Stomach (tissue), 9 donors: Measurements from ENCODE around the gene GIPC3. TPM values are rescaled to one million over a fixed set of nuclear protein-coding genes. Genes with fewer than 3 reads are reported as not detected.

Experiments used
- DNase-seq, 2 donors: peaks; one replicate each; pipeline versions ENCODE4 v3.0.0 to v3.0.0-alpha.2; 2013 to 2019
- H3K27ac ChIP-seq, 5 donors: fragments of 200-600 bp in 4 of 5; sonication (generic) in 4 of 5; one replicate each; pipeline ENCODE4 v1.5.1; 2013 to 2019; ENCODE audit warnings: mild to moderate bottlenecking in 1 of 5, moderate library complexity in 1 of 5
- H3K27me3 ChIP-seq, 3 donors: fragments of 200-600 bp; sonication (generic); one replicate each; pipeline ENCODE4 v1.5.1; 2017 to 2019; ENCODE audit warnings: mixed run types in 1 of 3
- H3K36me3 ChIP-seq, 4 donors: fragments of 200-600 bp; sonication (generic); 1 replicate in 3 of 4; 2 replicates in 1 of 4; pipeline ENCODE4 v1.5.1; 2016 to 2019
- H3K4me1 ChIP-seq, 4 donors: fragments of 200-600 bp; sonication (generic); one replicate each; pipeline ENCODE4 v1.5.1; 2016 to 2019
- H3K4me3 ChIP-seq, 4 donors: fragments of 200-600 bp; sonication (generic) in 3 of 4; one replicate each; pipeline ENCODE4 v1.5.1; 2016 to 2019; ENCODE audit warnings: mild to moderate bottlenecking in 1 of 4
- H3K9me3 ChIP-seq, 4 donors: fragments of 200-600 bp; sonication (generic); one replicate each; pipeline ENCODE4 v1.5.1; 2016 to 2019
- CTCF ChIP-seq, 7 experiments: fragments of 450-650 bp in 4 of 7; fragments of 200-600 bp in 3 of 7; sonication (generic) in 3 of 7; IDR thresholded peaks; one replicate each; pipeline ENCODE4 v1.5.1; 2016 to 2019; ENCODE audit warnings: antibody characterized with exemption in 7 of 7, control low read depth in 2 of 7, mild to moderate bottlenecking in 1 of 7
- EP300 ChIP-seq: sonication (generic); formaldehyde crosslinking; IDR thresholded peaks from one replicate; pipeline ENCODE4 v1.6.1; 2017; ENCODE audit warnings: antibody characterized with exemption
- POLR2A ChIP-seq, 4 donors: fragments of 450-650 bp; IDR thresholded peaks; one replicate each; pipeline ENCODE4 v1.6.1; 2016; ENCODE audit warnings: antibody characterized with exemption in 4 of 4, control low read depth in 2 of 4, mild to moderate bottlenecking in 1 of 4, moderate library complexity in 1 of 4
- POLR2AphosphoS5 ChIP-seq, 3 donors: sonication (generic); formaldehyde crosslinking; IDR thresholded peaks; one replicate each; pipeline ENCODE4 v1.6.1; 2016; ENCODE audit warnings: antibody characterized with exemption in 3 of 3
- WGBS, 5 donors: extraction: QIAGEN DNeasy Blood & Tissue Kit in 3 of 5; methylation state at CpG; one replicate each; pipeline versions ENCODE4 v1.1.5 to v1.1.7; 2013 to 2018; 5-methylcytosine and 5-hydroxymethylcytosine counted together
- intact Hi-C: fragments of 100-400 bp; cut with DNase I; formaldehyde crosslinking; loops from one replicate; pipeline ENCODE4 v1.15.1; 2023; ENCODE audit warnings: low total_unique reads
- polyA plus RNA-seq, 3 donors: library from polyadenylated mRNA; stranded (reverse); fragments of 200-250 nt; gene quantifications; one replicate each; pipeline ENCODE4 v1.2.3, GENCODE V29; 2013
- total RNA-seq, 5 donors: library from RNA; depleted of rRNA; stranded (reverse); fragments of >200 nt; gene quantifications; one replicate each; pipeline versions ENCODE4 v1.1.0 to v1.2.3, GENCODE V29; 2014 to 2016
- donor health status: healthy with polysubstance abuse.
- donor health status: Bipolar disorder and iron deficiency.
- donor health status: healthy.

The GIPC3 gene
- total and polyA plus RNA-seq, 8 donors = 0.75 to 2.9 (median 1.5) TPM; not detected in 4

GRCh38 chr19:3570606-3571011 is 14.7 kb upstream of the GIPC3 start:
- intact Hi-C loops = no loop called here
- TF ChIP-seq EP300 = no peak
- TF ChIP-seq POLR2AphosphoS5 (IDR thresholded peaks at IDR 0.05) = no peak
- no peak for TF ChIP-seq CTCF (IDR thresholded peaks at IDR 0.05)
- no peak for TF ChIP-seq POLR2A (IDR thresholded peaks at IDR 0.05)
- Histone ChIP-seq H3K9me3 (no peaks in the 10 kb centered on the region), H3K27me3 (no peaks in the 10 kb centered on the region), H3K4me3 (no peak overlapping the region), H3K4me1 (peaks cover 15 to 36% (median 25%) of the 10 kb centered on the region in 4 donors), H3K27ac (no peak overlapping the region), H3K36me3 (peaks cover 0 to 13% (median 11%) of the 10 kb centered on the region in 4 donors)
- DNase-seq = no peak
- 79 to 87% (median 84%) methylated on average over 7 of the region's 7 CpGs for WGBS, 5 donors

- DNase-seq = peak; percentile 100
- peak overlapping the region; percentile 47 to 93 (median 87) for H3K27ac ChIP-seq
- peaks cover 23 to 51% (median 39%) of the 10 kb centered on the region in 4 donors for H3K4me1 ChIP-seq
- WGBS, 5 donors = 2 to 14% (median 3%) methylated on average over 7 to 48 of the region's 48 CpGs
- no peaks in the 10 kb centered on the region for H3K9me3 ChIP-seq
- H3K27me3 ChIP-seq = no peaks in the 10 kb centered on the region
- peak overlapping the region; percentile 89 to 97 (median 91) for H3K4me3 ChIP-seq
- H3K36me3 ChIP-seq = peaks cover 0 to 24% (median 11%) of the 10 kb centered on the region in 4 donors
- intact Hi-C loops = no loop called here
- TF ChIP-seq CTCF (IDR thresholded peaks at IDR 0.05) = no peak
- peak in 1 of 3 donors; percentile 69 for TF ChIP-seq POLR2AphosphoS5 (IDR thresholded peaks at IDR 0.05)
Measured at GRCh38 chr19:3572132-3572854, 13.0 kb upstream of the GIPC3 start.

GRCh38 chr19:3572855-3573161 is 12.5 kb upstream of the GIPC3 start, which contains the start of gene HMG20B:
TSS of gene HMG20B (plus strand) at chr19:3572944. CDS start at chr19:3573310, 366 bp downstream.
- TF ChIP-seq CTCF (IDR thresholded peaks at IDR 0.05) = no peak
- no peak for TF ChIP-seq EP300
- TF ChIP-seq POLR2A (IDR thresholded peaks at IDR 0.05) = no peak
- no peak for TF ChIP-seq POLR2AphosphoS5 (IDR thresholded peaks at IDR 0.05)
- Histone ChIP-seq H3K4me1 (peaks cover 23 to 51% (median 40%) of the 10 kb centered on the region in 4 donors), H3K27ac (peak within 1 kb of the TSS; percentile 81 to 93 (median 87)), H3K27me3 (no peaks in the 10 kb centered on the region), H3K4me3 (peak within 1 kb of the TSS; percentile 89 to 97 (median 91)), H3K9me3 (no peaks in the 10 kb centered on the region), H3K36me3 (peaks cover 0 to 24% (median 14%) of the 10 kb centered on the region in 4 donors)
- WGBS, 5 donors = 0 to 1% (median 0%) methylated on average over 18 to 30 of the region's 30 CpGs; no CpG with 5 or more reads in 1 of the 5 donors
- intact Hi-C loops = no loop called here
- no peak for DNase-seq

GRCh38 chr19:3573162-3573857 is 12.0 kb upstream of the GIPC3 start:
- peak; percentile 33 to 62 for DNase-seq
- TF ChIP-seq EP300 = no peak
- TF ChIP-seq POLR2AphosphoS5 (IDR thresholded peaks at IDR 0.05) = no peak
- no peak for TF ChIP-seq CTCF (IDR thresholded peaks at IDR 0.05)
- TF ChIP-seq POLR2A (IDR thresholded peaks at IDR 0.05) = no peak
- Histone ChIP-seq H3K9me3 (no peaks in the 10 kb centered on the region), H3K27ac (peak overlapping the region; percentile 81 to 93 (median 87)), H3K36me3 (peaks cover 0 to 24% (median 18%) of the 10 kb centered on the region in 4 donors), H3K4me1 (peaks cover 23 to 51% (median 40%) of the 10 kb centered on the region in 4 donors), H3K4me3 (peak overlapping the region; percentile 89 to 97 (median 91)), H3K27me3 (no peaks in the 10 kb centered on the region)
- intact Hi-C loops = no loop called here
- WGBS, 5 donors = 1 to 2% (median 1%) methylated on average over 25 to 60 of the region's 60 CpGs
